HepG2 (cell line): ENCODE data around the gene ALDH2.

Experiments
- BRF2 ChIP-seq: sonication (generic); formaldehyde crosslinking; IDR thresholded peaks from 2 replicates; pipeline ENCODE4 v1.8.1; 2022; ENCODE audit warnings: mild to moderate bottlenecking, missing genetic modification reagents
- CTCF ChIP-seq: sonication (generic); formaldehyde crosslinking; IDR thresholded peaks from 2 replicates; pipeline ENCODE4 v1.5.0; 2020; ENCODE audit warnings: mild to moderate bottlenecking, missing genetic modification reagents, moderate library complexity
- ETS1 ChIP-seq: sonication (generic); formaldehyde crosslinking; IDR thresholded peaks from 2 replicates; pipeline ENCODE4 v1.4.0; 2020; ENCODE audit warnings: missing genetic modification reagents
- GABPB1 ChIP-seq: IDR thresholded peaks from 2 replicates; pipeline ENCODE4 v1.6.1; 2016; ENCODE audit warnings: mild to moderate bottlenecking, missing genetic modification reagents, moderate library complexity, missing compliant biosample characterization
- HNF4G ChIP-seq, 2 experiments: sonication (generic) in 1 of 2; formaldehyde crosslinking in 1 of 2; IDR thresholded peaks; 2 replicates each; pipeline versions ENCODE4 v1.4.0 to v1.6.1; 2011 to 2020; ENCODE audit warnings: borderline replicate concordance in 2 of 2, low read depth in 2 of 2, mild to moderate bottlenecking in 2 of 2, low read length in 1 of 2, missing genetic modification reagents in 1 of 2, moderate library complexity in 1 of 2
- JUND ChIP-seq: sonication (generic); formaldehyde crosslinking; IDR thresholded peaks from 2 replicates; pipeline ENCODE4 v1.8.0; 2022; ENCODE audit warnings: mild to moderate bottlenecking, missing genetic modification reagents
- NR2C2 ChIP-seq: sonication (generic); formaldehyde crosslinking; IDR thresholded peaks from 2 replicates; pipeline ENCODE4 v1.4.0; 2020; ENCODE audit warnings: missing genetic modification reagents, mild to moderate bottlenecking, moderate library complexity, borderline replicate concordance
- REST ChIP-seq, 2 experiments: IDR thresholded peaks; 2 replicates each; pipeline ENCODE4 v1.6.1; 2011 to 2012; ENCODE audit warnings: low read length in 2 of 2, borderline replicate concordance in 1 of 2, low read depth in 1 of 2, mild to moderate bottlenecking in 1 of 2, moderate library complexity in 1 of 2
- SRSF4 ChIP-seq: fragments of 200-400 bp; formaldehyde crosslinking; IDR thresholded peaks from one replicate; pipeline ENCODE4 v1.6.1; 2018; ENCODE audit warnings: mild to moderate bottlenecking, low read depth, low read length, moderate library complexity; ENCODE audit not compliant: poor library complexity, severe bottlenecking
- ZNF430 ChIP-seq: sonication (generic); formaldehyde crosslinking; IDR thresholded peaks from 2 replicates; pipeline ENCODE4 v1.9.0; 2021; ENCODE audit warnings: mild to moderate bottlenecking, missing genetic modification reagents
- ZSCAN31 ChIP-seq: sonication (generic); formaldehyde crosslinking; IDR thresholded peaks from 2 replicates; pipeline ENCODE4 v1.5.0; 2020; ENCODE audit warnings: low read depth, mild to moderate bottlenecking, missing genetic modification reagents
- ZUFSP ChIP-seq: sonication (generic); formaldehyde crosslinking; IDR thresholded peaks from 2 replicates; pipeline ENCODE4 v1.9.0; 2021; ENCODE audit warnings: missing genetic modification reagents, mild to moderate bottlenecking, borderline replicate concordance

- TF ChIP-seq GABPB1 (CRISPR knock-in tag) (no peak), ZUFSP (CRISPR knock-in tag) (no peak), JUND (CRISPR knock-in tag) (no peak), CTCF (no peak), REST (IDR thresholded peaks at IDR 0.05; ENCODE audit: borderline replicate concordance in 1 of 2, low read depth in 1 of 2, low read length in 2 of 2) (no peak), ETS1 (CRISPR knock-in tag) (no peak), ZNF430 (CRISPR knock-in tag) (no peak), NR2C2 (CRISPR knock-in tag) (no peak), SRSF4 (no peak), BRF2 (no peak), HNF4G (IDR thresholded peaks at IDR 0.05; ENCODE audit: borderline replicate concordance, low read depth, low read length) (no peak), HNF4G (CRISPR knock-in tag; IDR thresholded peaks at IDR 0.05; ENCODE audit: borderline replicate concordance, low read depth) (no peak), ZSCAN31 (no peak)
These were observed 1.6 kb downstream of the ALDH2 start for GRCh38 chr12:111768159-111768895.
